ENCODE measurements around the gene ACSM6. TPM values are rescaled to one million over a fixed set of nuclear protein-coding genes. Genes with fewer than 3 reads are reported as not detected.
A peak's percentile ranks its signal among the peaks of the same experiment; 100 is the strongest.

ACSM6 gene
- total RNA-seq, 1 experiment from 2014 or later: not detected

DNA sequence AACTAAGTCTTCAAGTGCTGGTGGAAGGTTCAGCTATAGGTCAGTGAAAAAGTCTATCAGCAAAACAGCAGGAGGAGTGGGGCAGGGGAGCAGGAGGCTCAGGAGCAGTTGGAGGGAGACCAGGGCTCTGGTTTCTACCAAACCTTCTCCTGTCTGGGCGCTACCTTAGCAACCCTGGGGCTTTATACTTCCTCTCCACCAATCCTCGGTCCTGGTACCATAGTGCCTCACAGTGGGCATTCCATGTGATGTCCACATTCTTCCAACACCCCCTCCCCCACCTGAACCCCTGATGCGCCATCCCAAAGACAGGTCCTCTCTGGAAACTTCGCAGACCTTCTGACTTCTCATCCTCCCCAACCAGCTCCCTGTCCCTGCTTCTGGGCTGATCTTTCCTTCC, 25.3 kb upstream of the ACSM6 start:
- ChIA-PET CTCF (no interaction called here), POLR2A (no interaction called here)
- DNase-seq (ENCODE audit: low spot score) (no peak), ATAC-seq (peak; percentile 43; the same call in 1 of the 2 replicates)
- Mint-ChIP-seq H3K27me3 (ENCODE audit: low read depth) (no peaks in the 10 kb centered on the region), H3K4me3 (no peak overlapping the region), H3K27ac (no peak overlapping the region), H3K9me3 (peaks cover 33% of the 10 kb centered on the region), H3K4me1 (no peaks in the 10 kb centered on the region), H3K36me3 (peaks cover 21% of the 10 kb centered on the region)
- TF ChIP-seq STAT6 (CRISPR knock-in tag; conservative IDR thresholded peaks at IDR 0.05; ENCODE audit: low read depth) (no peak), CREM (CRISPR knock-in tag; IDR thresholded peaks at IDR 0.05) (no peak), OVOL2 (CRISPR knock-in tag; IDR thresholded peaks at IDR 0.05; ENCODE audit: borderline replicate concordance) (no peak)

DNA sequence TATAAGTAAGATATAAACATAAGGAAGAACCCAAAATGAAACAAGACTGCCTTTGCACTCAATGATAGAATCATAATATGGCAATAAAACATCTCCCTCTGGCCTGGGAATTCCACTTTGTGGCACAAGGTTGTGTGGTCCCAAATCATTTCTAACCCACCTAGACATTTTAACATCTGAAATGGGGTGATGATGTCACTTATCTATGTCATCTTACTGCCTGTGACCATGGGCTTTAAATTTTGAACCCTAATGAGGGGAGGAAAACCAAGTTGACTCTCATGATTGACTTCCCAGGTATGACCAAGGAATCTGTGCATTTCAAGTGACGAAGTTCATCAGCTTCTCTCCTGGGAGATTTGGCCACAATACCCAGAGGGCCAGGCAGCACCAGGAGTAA, 24.5 kb upstream of the ACSM6 start:
- ChIA-PET CTCF (no interaction called here), POLR2A (no interaction called here)
- DNase-seq (ENCODE audit: low spot score) (no peak), ATAC-seq (no peak)
- Mint-ChIP-seq H3K9me3 (peaks cover 29% of the 10 kb centered on the region), H3K4me1 (no peaks in the 10 kb centered on the region), H3K27ac (no peak overlapping the region), H3K4me3 (no peak overlapping the region), H3K27me3 (ENCODE audit: low read depth) (no peaks in the 10 kb centered on the region), H3K36me3 (peaks cover 22% of the 10 kb centered on the region)
- no peak for TF ChIP-seq HMGA2 (CRISPR knock-in tag; IDR thresholded peaks at IDR 0.05)
- TF ChIP-seq, protein P1, sequence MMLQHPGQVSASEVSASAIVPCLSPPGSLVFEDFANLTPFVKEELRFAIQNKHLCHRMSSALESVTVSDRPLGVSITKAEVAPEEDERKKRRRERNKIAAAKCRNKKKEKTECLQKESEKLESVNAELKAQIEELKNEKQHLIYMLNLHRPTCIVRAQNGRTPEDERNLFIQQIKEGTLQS (CRISPR knock-in tag; conservative IDR thresholded peaks at IDR 0.05): no peak
- TF ChIP-seq ZBTB21 (CRISPR knock-in tag; IDR thresholded peaks at IDR 0.05; ENCODE audit: borderline replicate concordance): no peak
- no peak for TF ChIP-seq E2F1 (CRISPR knock-in tag; IDR thresholded peaks at IDR 0.05)
- no peak for TF ChIP-seq IRF2 (CRISPR knock-in tag; IDR thresholded peaks at IDR 0.05; ENCODE audit: borderline replicate concordance, low read depth)
- TF ChIP-seq ZNF219 (CRISPR knock-in tag; IDR thresholded peaks at IDR 0.05; ENCODE audit: borderline replicate concordance): no peak
- no peak for TF ChIP-seq E2F5 (CRISPR knock-in tag; IDR thresholded peaks at IDR 0.05)
- TF ChIP-seq ZSCAN18 (CRISPR knock-in tag; IDR thresholded peaks at IDR 0.05): no peak
- no peak for TF ChIP-seq ELF4 (CRISPR knock-in tag; IDR thresholded peaks at IDR 0.05; ENCODE audit: low read depth)
- no peak for TF ChIP-seq FOXK1 (CRISPR knock-in tag; IDR thresholded peaks at IDR 0.05)
- TF ChIP-seq CREM (CRISPR knock-in tag; IDR thresholded peaks at IDR 0.05): no peak
- TF ChIP-seq ZNF281 (CRISPR knock-in tag; IDR thresholded peaks at IDR 0.05): no peak
- TF ChIP-seq, protein P2, sequence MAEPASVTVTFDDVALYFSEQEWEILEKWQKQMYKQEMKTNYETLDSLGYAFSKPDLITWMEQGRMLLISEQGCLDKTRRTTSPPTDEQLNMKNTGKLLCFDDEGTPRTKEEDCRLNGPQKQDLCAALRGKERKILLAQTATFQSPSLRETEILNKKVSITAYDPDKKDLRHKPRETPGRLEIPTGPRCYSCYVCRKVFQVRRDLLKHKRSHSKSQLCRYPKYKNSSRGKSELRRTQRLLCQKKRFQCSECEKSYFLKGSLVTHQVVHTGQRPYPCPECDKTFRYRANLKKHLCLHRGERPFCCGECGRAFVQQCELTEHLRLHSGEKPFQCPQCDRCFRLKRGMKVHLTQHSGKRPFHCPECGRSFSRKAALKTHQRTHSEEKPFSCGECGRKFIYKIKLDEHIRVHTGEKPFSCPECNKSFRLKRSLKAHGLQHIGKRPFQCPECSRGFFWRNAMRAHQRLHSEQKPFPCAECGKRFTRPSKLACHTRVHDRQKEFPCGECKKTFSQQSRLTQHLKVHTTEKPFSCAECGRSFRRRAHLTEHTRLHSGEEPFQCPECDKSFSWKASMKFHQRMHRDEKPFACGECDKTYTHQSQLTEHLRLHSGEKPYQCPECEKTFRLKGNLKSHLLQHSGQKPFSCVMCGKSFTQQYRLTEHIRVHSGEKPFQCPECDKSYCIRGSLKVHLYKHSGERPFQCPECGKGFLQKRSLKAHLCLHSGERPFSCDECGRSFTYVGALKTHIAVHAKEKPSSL (CRISPR knock-in tag; conservative IDR thresholded peaks at IDR 0.05): no peak
- no peak for TF ChIP-seq SMAD4 (CRISPR knock-in tag; IDR thresholded peaks at IDR 0.05)
- TF ChIP-seq ZNF138 (CRISPR knock-in tag; conservative IDR thresholded peaks at IDR 0.05): no peak
- no peak for TF ChIP-seq NR2C2 (CRISPR knock-in tag; IDR thresholded peaks at IDR 0.05)
- TF ChIP-seq ZNF423 (CRISPR knock-in tag; IDR thresholded peaks at IDR 0.05): no peak

All from WTC11 (cell line).